ENCODE measurements around the gene EIF4A3. TPM values are rescaled to one million over a fixed set of nuclear protein-coding genes. Genes with fewer than 3 reads are reported as not detected.
A peak's percentile ranks its signal among the peaks of the same experiment; 100 is the strongest.

EIF4A3 gene
- total and polyA plus RNA-seq, 10 of the 15 experiments (the other 5 are each of a cell fraction or from before 2014, with no cell fraction given), result 53.3 to 225 (median 103) TPM

DNA sequence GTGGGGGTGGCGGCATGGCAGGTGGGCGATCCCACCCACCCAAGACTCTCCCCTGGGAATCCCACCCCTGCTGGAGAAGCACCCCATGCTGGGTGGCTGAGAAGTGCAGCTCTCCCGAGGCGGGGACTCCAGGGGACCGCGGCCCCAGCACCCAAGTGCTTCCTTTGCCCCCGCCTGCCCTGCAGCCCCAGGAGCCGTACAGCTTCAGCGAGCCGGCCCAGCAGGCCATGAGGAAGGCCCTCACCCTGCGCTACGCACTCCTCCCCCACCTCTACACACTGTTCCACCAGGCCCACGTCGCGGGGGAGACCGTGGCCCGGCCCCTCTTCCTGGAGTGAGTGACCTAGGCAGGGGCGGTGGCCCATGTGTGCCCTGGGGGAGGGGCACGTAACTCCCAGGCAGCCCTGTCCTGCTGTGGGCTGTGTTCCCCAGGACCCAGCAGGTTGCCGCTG, 33.9 kb downstream of the EIF4A3 start:
- ChIA-PET RAD21 (ENCODE audit: unreplicated experiment) (no interaction called here), CTCF (no interaction called here), POLR2A (no interaction called here), SMC1A (ENCODE audit: uncharacterized antibody, unreplicated experiment) (no interaction called here)
- WGBS (ENCODE audit: insufficient coverage, insufficient replicate concordance, low lambda C conversion rate, missing lambda C conversion rate), result 18% methylated on average over 18 of the region's 20 CpGs
- Histone ChIP-seq H3K27ac (ENCODE audit: control insufficient read depth, insufficient read depth) (no peak overlapping the region), H3K79me2 (ENCODE audit: control insufficient read depth, insufficient read depth, low read length) (no peaks in the 10 kb centered on the region), H3K4me2 (ENCODE audit: control insufficient read depth, insufficient read depth) (no peak overlapping the region), H2AFZ (ENCODE audit: control insufficient read depth, low read depth, low read length) (no peak overlapping the region), H3K9me3 (replicated peaks; ENCODE audit: control insufficient read depth, insufficient read depth, low read length) (no peaks in the 10 kb centered on the region; the same call in 2 of the 3 replicates), H3K36me3 (ENCODE audit: control insufficient read depth in 2 of 2, insufficient read depth in 2 of 2, low read length in 1 of 2) (no peaks in the 10 kb centered on the region), H3K27me3 (replicated peaks in 1 of 2; ENCODE audit: control insufficient read depth in 2 of 2, insufficient read depth in 2 of 2, low read length in 1 of 2) (peaks cover 0 to 3% of the 10 kb centered on the region in 2 experiments; a peak in 2 of 4 replicates), H4K20me1 (ENCODE audit: control insufficient read depth, insufficient read depth) (no peaks in the 10 kb centered on the region; the same call in 1 of the 2 replicates), H3K9ac (ENCODE audit: control insufficient read depth, insufficient read depth, low read length) (no peak overlapping the region), H3K4me1 (ENCODE audit: control insufficient read depth, insufficient read depth, low read length) (no peaks in the 10 kb centered on the region), H3K4me3 (no peak overlapping the region)
- no TSS peak for BruUV-seq (replicated peaks)
- DNase-seq (ENCODE audit: low read depth, low spot score), result no peak
- intact Hi-C loops (cut with micrococcal nuclease; ENCODE audit: unreplicated experiment) (no loop called here), in situ Hi-C loops (cut with MboI) (no loop called here)
- TF ChIP-seq RCOR1 (conservative IDR thresholded peaks at IDR 0.05; ENCODE audit: low read depth, low read length), result no peak
- no peak for TF ChIP-seq ZNF24 (IDR thresholded peaks at IDR 0.05)
- TF ChIP-seq MEF2A (IDR thresholded peaks at IDR 0.05; ENCODE audit: insufficient read depth, low read depth, low read length), result no peak
- TF ChIP-seq MTA2 (IDR thresholded peaks at IDR 0.05; ENCODE audit: low read depth), result no peak
- TF ChIP-seq, protein P1, sequence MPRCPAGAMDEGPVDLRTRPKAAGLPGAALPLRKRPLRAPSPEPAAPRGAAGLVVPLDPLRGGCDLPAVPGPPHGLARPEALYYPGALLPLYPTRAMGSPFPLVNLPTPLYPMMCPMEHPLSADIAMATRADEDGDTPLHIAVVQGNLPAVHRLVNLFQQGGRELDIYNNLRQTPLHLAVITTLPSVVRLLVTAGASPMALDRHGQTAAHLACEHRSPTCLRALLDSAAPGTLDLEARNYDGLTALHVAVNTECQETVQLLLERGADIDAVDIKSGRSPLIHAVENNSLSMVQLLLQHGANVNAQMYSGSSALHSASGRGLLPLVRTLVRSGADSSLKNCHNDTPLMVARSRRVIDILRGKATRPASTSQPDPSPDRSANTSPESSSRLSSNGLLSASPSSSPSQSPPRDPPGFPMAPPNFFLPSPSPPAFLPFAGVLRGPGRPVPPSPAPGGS (IDR thresholded peaks at IDR 0.05; ENCODE audit: borderline replicate concordance, insufficient read depth, low read depth, low read length, poor library complexity, severe bottlenecking), result no peak
- TF ChIP-seq, protein P2, sequence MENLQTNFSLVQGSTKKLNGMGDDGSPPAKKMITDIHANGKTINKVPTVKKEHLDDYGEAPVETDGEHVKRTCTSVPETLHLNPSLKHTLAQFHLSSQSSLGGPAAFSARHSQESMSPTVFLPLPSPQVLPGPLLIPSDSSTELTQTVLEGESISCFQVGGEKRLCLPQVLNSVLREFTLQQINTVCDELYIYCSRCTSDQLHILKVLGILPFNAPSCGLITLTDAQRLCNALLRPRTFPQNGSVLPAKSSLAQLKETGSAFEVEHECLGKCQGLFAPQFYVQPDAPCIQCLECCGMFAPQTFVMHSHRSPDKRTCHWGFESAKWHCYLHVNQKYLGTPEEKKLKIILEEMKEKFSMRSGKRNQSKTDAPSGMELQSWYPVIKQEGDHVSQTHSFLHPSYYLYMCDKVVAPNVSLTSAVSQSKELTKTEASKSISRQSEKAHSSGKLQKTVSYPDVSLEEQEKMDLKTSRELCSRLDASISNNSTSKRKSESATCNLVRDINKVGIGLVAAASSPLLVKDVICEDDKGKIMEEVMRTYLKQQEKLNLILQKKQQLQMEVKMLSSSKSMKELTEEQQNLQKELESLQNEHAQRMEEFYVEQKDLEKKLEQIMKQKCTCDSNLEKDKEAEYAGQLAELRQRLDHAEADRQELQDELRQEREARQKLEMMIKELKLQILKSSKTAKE (IDR thresholded peaks at IDR 0.05; ENCODE audit: low read depth, poor library complexity, severe bottlenecking), result no peak
- no peak for TF ChIP-seq ETV6 (conservative IDR thresholded peaks at IDR 0.05 in 1 of 2, IDR thresholded peaks at IDR 0.05 in 1 of 2; ENCODE audit: borderline replicate concordance in 1 of 2, low read depth in 1 of 2)
- no peak for TF ChIP-seq CBX5 (IDR thresholded peaks at IDR 0.05; ENCODE audit: low read depth)
- no peak for FAIRE-seq
- ATAC-seq, result peak; percentile 29
